ENCODE data around the gene CELSR1.

CELSR1 gene

GRCh38 chr22:46537225-46537945, at the start of gene CELSR1:
TSS of gene CELSR1 (minus strand) at chr22:46537620. CDS start at chr22:46537170, 450 bp downstream.
- DNase-seq: no peak

DNA sequence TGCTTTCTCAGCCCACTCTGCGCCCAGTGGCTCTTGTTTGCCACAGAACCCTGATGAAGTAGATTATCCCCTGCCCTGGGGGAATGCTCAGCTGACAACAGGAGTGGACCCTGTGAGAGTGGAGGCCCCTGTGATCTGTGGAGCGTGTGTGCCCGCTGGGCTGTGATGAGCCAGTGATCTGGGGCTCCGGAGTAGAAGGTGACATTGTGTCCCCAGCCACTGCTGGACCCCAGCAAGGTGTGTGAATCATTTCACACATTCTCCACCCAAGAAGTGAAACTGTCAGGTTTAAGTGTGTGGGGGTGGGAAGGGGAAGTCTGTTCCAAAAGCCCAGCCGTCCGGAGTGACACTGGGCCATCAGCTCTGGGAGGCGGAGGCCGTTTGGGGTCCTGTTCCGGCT, 49.6 kb upstream of the CELSR1 start:
- no peak for DNase-seq

DNA sequence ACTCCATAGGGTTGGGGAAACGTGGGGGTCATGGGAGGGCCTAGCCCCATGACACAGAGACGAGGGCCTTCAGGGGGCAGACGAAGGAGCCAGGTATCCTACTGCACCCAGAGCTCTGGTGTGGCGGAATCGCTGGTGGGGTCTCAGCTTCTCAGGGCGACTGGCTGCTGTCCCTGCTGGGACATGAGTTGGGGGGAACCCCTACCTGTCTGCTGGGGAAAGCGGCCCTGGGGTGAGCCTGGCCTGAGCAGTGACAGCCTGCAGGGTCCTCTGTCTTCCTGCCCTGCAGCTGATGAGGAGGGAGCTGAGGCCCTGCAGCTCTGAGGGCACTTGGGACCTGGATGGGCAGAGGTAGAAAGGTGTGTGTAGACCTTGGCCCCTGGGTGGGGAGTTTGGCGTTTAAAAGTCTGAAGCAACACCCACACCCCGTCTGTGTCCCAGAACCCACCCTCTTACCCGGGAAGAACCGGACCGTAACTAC, 49.2 kb upstream of the CELSR1 start:
- DNase-seq: no peak

- no peak for DNase-seq
Observed at GRCh38 chr22:46586123-46586519, 48.7 kb upstream of the CELSR1 start.

DNA sequence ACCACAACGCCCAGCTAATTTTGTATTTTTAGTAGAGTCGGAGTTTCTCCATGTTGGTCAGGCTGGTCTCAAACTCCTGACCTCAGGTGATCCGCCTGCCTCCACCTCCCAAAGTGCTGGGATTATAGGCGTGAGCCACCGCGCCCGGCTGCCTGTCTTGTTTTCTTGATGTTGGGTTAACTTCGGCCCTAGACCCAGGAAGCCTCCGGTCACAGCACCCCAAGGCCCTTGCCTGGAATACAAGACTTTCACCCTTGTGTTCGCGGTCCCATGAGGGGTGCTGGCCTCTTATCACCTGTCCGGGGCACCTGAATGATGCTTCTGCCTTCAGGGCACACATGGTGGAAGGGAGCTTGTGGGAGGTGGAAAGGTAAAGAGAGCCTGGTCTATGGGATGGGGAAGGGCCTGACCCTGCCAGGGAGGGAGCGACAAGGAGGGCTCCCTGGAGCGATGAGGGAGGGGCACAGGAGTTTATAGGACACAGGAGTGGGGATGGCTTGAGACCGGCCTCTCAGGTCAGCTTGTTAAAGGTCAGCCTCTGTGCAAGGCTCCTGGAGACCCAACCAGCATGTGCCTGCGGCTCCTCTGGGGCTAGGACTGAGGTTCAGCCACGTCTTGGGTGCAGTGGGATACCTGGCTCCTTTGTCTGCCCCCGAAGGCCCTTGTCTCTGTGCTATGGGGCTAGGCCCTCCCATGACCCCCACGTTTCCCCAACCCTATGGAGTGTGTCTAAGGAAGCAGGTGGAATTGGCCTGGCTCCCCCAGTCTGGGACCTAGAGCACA, 48.1 kb upstream of the CELSR1 start:
- DNase-seq: no peak

DNA sequence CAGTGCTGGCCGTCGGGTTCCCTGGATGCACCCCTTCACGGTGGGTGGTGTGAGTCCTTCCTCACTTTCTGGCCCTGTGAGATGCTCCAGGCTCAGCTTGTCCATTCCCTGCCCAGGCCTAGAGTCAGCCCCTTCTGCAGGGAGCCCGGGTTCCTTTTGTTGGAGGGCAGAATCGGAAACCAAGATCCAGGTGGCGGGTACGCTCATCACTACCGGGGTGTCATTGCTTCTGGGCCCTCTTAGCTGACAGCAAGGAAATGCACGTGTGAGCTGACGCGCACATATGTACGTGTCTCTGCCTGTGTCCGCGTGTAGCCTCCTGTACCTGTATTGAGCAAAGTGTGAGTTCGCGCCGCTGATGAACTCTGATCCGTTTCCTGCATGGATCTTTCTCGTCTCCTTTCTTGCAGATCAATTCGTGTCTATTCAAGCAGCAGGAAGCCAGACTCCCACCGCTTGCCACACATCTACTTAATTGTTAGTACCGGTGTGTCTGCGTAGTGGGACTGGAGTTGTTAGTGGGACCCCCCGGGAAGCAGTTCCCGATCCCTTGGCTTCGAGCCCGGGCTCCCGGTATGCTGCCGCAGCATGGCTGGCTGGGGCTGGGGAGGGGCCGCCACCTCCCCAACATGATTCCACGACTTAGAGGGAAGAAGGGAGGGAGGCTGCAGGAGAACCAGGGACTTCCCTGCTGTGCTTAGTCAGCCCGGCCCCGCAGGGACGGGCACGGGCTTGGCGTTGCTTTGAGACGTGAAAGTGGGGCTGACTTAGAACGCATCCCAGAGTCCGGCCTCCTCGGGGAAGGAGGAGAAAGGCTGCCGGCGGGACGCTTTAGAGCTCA, 46.9 kb upstream of the CELSR1 start:
- no peak for DNase-seq

GRCh38 chr22:46583571-46583970, 46.2 kb upstream of the CELSR1 start:
- no peak for DNase-seq

DNA sequence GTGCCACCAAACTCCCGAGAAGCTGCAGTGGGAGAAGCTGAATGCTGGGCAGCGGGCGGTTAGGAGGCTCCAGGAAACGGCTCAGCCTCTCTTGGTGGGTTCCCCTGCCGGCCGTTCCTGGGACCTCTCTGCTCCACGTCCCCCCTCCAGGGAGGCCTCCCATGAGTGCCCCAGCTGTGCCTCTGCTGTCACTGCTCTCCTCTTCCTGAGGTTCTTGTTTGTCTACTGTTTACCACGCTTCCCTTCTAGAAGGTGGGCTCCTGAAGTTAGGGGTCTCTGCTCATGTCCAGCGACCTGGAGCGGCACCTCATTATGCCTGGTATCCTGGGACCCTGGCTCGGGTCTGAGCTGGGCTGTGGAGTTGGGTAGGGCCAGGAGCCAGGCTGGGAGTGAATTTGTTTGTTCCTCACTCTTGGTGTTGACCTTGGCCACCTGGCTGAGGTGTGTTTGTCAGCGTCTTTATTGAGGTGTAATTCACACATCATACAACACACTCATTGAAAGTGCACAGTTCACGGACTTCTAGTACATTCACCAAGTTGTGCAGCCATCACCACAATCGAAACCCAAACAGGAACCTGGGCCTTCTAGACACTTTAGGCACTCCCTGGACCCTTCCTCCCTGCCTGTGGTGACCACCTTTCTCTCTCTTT, 45.0 kb upstream of the CELSR1 start:
- no peak for DNase-seq

DNA sequence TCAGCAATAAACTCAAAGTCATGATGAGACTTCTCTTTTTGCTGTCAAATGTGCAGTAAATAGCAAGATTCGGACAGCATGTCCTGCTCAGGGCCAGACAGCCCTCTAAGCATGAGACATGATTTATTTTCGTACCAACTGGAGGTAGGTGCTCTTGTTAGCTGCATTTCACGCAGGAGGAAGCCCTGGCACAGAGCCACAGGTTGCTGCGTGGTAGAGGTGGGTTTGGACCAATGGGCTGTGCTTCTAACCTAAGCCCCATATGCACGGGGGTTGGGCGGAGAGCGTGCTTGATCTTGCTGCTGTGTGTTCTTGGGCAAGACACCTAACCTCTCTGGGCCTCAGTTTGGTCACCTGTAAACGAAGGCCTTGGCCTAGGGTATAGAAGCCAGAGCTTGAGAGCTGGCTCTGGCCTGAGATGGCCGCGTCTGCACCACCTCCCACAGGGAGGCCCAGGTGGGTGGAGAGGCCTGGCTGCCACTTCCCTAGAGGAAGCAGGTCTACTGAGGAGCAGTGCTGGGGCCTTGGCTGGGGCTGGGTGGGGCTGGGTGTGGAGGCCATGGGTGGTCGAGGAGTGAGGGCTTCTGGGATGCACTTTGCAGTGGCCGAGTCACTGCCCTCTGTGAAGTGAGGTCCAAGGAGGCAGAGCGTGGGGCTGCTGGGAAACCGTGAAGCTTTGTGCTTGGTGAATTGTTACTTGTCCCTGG, 44.3 kb upstream of the CELSR1 start:
- no peak for DNase-seq

DNA sequence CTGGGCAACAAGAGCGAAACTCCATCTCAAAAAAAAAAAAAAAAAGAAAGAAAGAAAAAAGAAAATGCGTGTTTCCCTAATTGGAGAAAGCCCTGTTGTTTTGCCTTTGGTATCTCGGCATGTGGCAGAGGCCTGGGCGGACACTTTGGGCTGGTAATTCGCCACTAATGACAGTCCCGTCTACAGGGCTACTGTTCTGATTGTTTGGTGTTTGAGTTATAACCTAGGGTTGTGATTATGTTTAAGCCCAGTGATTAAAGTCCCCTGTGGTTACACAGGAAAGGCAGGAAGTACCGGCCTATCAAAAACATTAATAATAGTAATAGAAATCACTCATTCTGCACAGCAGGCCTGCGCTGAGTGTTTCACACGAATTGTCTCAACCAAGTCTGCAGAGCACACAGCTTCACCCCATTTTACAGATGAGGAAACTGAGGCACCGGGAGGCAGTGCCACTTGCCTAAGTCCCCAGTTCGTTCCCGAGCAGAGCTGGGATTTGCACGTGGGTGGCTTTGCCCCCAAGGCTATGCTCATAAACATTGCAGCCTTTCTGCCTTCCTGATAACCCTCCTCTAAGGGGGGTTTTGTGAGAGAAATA, 43.6 kb upstream of the CELSR1 start:
- DNase-seq: no peak

DNA sequence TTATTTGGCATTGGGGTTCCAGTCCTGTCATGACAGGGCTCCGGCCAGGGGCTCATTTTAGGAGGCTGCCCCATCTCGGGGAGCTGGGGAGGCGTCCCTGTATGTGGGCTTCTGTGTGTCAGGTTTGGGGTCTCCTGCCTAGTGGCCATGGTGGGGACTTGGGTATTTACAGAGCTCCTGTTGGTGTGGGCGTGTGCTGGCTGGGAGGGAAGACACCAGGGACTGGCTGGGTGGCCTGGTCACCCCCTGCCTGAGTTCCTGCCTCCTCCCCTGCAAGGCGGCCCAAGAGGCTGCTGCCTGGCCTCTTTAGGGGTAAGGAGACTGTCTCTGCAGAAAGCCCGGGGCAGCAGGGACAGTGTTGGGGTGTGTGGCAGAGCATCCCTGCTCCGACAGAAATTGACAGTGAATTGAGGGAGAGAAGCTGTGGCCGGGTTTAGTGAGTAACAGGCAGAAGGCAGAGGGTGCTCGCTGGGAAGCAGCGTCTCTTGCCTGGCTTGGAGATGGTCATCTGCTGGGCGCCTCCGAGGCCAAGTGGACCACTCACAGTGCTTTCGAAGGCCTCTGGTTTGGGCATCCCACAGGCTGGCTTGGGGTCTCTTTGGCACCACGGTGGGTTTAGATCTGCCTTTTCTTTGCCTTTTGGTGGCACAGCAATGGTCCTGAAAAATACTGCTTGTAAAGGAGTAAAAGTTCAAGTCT, 42.5 kb upstream of the CELSR1 start:
- DNase-seq: no peak

DNA sequence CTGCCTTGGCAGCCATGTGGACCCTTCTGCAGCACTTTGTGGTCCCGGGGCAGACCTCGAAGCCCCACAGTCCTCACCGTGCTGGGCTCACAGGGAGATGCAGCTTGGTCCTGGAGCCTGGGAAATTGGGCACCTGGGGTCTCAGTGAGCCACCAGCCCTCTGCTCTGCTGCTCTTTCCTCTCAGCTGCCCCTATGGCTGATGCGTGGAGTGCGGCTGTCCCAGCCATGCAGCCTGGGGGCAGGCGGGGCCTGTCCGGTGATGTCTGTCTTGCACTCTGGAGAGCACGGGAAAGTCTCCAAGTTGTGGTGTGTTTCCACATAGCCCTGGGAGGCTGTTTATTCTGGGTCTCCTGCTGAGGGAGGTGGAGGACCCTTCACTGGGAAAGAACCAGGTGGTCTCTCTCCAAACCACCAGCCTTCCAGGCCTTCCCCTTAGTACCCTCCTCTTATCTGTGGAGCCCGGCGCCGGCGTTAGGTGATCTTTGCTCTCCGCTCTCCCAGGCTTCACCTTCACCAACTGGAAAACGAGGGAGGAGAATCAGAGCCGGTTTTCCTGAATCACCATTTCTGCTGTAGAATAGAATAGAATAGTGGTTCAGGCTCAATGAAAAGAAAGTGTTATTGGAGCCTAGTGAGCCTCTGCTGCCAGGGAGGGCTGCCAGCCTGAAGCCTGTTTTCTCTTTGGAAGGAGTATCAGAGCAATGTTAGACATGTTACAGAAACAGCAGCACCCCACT, 41.6 kb upstream of the CELSR1 start:
- DNase-seq: no peak

DNA sequence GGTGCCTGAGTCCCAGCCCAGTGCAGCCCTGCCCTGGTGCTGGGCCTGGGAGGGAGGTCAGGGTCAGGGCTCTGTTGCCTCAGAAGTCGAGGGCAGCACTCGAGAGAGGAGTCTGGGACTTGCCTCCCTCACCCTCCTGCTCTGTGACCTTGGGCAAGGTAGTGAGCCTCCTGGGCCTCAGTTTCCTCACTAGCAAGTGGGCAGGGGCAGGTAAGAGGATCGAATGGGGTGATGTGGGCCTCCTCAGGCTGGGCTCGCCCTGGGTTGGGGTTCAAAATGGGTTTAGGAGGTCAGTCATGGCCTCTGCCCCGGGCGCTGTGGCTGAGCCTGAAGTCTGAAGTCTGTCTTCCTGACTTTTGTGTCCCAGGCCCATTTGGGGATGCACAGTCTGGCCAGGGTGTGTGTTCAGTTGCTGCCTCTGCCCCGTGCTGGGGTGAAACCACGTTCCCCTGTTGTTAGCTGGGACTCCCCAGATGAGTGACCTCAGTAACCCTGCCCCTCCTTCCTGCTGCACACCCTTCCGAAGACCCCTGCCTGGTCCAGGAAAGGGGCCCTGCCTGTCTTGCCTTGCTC, 40.9 kb upstream of the CELSR1 start:
- DNase-seq: no peak

DNA sequence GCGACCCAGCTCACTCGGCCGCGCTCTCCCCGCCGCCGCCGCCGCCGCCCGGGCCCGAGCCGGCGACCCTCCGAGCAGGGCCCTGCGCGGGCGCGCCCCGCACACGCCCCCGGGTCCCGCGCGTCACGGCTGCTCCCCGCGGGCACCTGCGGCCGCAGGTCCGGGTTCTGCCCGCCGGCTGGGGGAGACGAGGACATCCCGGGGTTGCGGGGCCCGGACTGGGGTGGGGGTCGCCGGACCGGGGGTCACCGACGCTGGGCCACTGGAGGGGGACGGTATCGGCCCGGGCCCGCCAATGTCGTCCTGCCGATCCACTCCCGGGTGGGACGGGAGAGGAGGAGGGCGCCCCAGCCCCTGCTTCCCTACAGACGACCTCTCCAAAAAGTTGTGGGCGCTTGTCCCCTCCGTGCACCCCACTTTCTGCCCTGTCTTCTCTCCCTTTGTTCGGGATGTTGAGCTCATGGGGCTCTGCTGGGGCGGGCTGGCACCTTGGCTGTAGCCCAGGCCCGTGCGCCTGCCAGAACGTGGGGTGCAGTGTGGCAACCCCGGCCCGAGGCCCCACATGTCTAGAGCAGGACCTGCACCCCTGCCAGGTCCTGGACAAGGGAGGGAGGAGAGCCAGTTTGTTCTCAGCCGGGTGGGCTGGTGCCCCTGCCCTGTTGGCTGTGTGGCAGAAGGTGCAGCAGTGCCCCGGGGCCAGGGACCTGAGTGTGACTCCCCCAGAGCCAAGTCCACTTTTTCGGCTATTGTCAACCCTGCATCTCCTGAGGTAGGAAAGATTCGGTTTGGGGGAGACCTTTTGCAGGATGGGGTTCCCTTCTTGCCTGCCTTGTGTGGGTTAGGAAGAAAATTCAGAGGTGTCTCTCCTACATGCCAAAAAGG, 40.2 kb upstream of the CELSR1 start:
- no peak for DNase-seq

DNA sequence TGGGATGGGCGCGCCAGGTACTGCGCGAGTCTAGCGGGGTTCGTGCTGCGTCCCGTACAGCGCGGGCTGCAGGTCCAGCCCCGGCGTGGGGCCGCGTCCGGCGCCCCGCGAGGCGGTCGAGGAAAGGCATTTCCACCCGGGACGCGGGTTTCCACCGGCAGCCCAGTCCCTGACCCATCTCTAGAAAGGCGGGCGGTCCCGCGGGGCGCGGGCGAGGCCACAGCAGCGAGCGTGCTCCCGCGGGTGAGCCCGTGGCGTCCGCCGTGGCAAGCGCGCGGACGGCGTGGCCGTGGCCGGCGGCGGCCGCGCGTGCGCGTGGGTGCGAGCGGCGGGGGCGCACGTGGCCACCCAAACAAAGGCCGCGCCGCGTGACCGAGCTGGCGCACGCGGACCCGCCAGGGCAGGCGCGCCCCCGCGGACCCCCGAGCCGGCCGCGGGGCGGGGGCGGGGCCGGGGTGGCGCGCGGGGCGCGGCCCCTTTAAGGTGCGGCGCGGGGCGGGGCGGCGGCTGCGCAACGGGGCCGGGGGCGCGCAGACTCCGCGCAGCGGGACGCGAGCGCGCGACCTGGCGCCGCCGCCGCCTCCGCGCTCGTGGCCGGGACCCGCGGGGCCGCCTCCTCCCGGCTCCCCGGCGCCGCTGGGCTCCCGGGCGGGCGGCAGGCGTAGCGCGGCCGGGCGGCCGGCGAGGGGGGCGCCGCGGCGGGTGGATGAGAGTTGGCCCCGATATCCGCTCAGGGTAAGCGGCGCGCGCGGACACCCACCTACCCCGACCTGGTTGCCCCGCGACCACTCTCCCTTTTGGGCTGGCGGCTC, 39.3 kb upstream of the CELSR1 start:
- no peak for DNase-seq

DNA sequence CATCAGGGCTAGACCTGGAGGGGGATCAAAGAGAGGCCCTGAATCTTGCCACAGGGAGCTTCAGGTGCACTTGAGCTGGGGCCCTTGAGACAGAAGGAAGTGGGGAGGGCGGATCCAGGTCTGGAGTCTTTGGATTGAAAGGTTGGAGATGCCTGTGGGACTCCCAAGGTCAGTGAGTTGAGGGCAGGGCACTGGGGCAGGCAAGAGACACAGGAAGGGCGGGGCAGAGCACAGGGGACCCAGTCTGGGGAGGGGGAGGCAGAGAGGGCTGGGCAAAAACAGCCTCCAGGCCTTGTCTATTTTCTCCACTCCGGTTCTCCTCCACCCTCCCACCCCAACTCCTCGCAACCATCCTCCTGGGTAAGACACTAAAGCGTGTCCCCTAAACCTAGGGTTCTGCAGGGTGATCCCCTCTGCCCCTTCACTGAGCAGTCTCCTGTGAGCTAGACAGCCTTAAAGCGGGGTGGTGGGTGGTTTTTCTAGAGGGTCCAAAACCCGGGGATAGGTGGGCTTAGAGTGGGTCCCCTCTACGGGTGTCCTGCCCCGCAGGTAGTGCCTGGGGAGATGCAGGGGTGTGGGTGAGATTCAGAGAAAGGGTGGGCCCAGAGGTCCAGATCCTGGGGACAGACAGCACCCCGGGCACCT, 38.6 kb upstream of the CELSR1 start:
- no peak for DNase-seq
